ENCODE results near the gene INPP5F. TPM values are rescaled to one million over a fixed set of nuclear protein-coding genes. Genes with fewer than 3 reads are reported as not detected.

Gene INPP5F
- total RNA-seq, 1 experiment from 2014 or later, result 9.3 TPM

DNA sequence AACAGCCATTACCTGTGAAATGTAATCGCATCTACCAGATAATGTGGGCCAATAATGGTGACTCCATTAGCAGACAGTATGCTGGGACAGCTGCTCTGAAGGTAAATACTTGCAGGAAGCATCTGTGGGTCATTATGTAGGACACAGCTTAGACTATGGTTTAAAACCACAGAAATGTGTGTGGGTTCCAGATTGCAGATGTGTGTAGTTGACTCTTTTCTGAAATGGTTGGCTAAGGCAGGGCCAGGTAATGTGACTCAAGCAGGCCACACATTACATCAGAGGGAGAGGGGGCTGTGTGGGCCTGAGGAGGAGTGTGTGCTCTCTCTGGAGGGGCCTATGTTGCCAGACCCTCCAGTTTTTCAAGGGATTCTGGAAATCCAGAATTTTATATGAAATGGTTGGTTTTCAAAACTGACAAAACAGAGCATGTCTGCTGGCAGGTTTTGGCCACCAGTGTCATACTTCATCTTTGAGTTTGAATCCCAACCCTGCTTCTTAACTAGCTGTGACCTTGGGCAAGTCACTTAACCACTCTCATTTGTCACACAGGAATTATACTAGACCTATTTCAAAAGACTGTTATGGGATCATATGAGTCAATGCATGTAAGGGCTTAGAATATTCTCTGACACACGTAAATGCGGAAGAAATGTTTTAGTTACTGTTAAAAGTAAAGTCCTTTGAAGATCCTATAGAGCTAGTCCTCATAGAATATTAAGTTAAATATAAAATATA lies 82.3 kb downstream of the INPP5F start:
- DNase-seq (ENCODE audit: extremely low read depth, low read depth), result no peak

GRCh38 chr10:119811122-119811521 lies 85.3 kb downstream of the INPP5F start:
- DNase-seq (ENCODE audit: extremely low read depth, low read depth), result no peak

DNA sequence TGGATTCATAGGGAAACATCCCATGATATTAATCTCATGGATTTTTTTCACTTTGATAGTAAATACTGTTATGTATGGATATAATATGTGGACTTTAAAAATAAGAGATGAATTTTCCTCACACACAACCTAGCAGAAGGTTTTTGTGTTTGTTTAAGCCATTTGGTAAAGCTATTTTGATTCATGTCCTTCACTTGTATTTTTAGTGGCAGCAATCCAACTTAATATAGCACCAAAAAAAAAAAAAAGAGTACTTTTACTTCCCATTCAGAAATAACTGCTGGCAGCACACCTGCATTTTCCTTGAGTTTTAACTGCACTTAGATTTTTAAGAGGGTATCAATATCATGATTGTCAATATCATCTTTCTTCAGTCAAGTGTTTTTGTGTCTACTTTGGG lies 86.8 kb downstream of the INPP5F start:
- no peak for DNase-seq (ENCODE audit: extremely low read depth, low read depth)

DNA sequence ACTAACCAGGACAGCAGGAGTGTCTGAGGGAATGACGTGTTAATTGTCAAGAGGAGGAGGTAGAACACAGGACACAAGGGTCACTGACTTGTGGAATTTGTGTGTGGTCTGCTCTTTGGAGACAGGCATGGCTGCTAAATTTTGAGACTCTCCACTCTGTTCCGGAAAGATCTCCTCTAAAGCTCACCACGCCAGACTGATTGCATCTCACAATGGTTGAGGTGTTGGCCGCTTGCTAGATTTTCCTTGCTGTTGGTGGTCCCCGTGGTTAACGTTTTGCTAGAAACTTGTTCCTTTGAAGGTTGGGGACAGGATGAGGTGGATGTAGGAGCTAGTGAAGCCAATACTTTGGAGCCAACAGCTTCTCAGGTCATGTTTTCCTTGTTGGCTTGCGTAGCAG lies 89.8 kb downstream of the INPP5F start:
- no peak for DNase-seq (ENCODE audit: extremely low read depth, low read depth)

- DNase-seq (ENCODE audit: extremely low read depth, low read depth), result no peak
Observed at GRCh38 chr10:119817991-119818888, 92.4 kb downstream of the INPP5F start.

GRCh38 chr10:119818889-119819270 lies 93.0 kb downstream of the INPP5F start:
- DNase-seq (ENCODE audit: extremely low read depth, low read depth), result no peak

DNA sequence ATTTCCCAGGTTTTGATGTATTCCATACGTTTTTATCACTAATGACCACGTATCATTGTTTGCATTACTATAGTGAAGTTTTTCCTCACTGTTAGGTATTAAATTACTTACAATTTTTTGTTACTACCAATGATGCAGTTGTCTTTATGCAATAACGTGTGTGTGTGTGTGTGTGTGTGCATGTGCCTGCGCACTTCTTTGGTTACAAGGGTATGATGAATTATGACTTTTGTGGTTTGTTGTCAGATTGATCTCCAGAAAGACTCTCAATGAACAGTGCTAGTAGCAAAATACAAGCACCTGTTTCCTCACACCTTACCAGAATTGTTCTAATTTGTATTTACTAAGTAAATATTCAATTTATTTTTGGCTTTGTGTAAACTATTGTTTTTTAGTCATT lies 95.3 kb downstream of the INPP5F start:
- DNase-seq (ENCODE audit: extremely low read depth, low read depth), result no peak

- no peak for DNase-seq (ENCODE audit: extremely low read depth, low read depth)
Observed at GRCh38 chr10:119824299-119824698, 98.4 kb downstream of the INPP5F start.

- DNase-seq (ENCODE audit: extremely low read depth, low read depth), result no peak
Observed at GRCh38 chr10:119826771-119827170, 100.9 kb downstream of the INPP5F start.

DNA sequence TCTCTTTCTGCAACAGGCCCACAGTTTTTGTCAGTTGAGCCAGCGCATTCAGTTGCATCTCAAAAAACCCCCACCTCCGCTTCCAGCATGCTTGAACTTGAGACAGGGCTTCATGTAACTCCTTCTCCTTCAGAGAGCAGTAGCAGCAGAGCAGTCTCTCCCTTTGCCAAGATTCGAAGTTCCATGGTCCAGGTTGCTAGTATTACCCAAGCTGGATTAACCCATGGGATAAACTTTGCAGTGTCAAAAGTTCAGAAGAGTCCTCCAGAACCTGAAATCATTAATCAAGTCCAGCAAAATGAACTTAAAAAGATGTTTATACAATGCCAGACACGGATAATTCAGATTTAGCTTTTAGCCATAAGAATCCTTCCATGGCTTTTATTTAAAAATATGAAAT lies 101.6 kb downstream of the INPP5F start:
- no peak for DNase-seq (ENCODE audit: extremely low read depth, low read depth)

DNA sequence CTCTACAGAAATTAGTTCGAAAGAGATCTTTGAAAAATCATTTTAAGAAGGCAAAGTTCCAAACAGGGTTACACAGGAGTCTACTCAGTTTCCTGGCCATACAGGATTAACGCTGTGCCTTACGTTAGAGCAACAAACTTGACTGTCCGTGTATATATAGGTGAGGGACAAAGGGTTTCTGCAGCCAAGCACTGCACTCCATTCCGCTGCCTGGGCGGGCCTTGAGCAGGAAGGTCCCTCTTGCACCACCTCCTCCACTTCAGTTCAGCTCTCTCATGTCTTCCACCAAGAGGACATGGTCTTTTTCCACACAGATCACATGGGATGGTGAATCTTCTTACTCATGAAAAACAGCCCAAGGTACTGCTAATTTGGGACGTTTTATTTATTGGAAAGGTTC lies 103.6 kb downstream of the INPP5F start:
- DNase-seq (ENCODE audit: extremely low read depth, low read depth), result no peak

DNA sequence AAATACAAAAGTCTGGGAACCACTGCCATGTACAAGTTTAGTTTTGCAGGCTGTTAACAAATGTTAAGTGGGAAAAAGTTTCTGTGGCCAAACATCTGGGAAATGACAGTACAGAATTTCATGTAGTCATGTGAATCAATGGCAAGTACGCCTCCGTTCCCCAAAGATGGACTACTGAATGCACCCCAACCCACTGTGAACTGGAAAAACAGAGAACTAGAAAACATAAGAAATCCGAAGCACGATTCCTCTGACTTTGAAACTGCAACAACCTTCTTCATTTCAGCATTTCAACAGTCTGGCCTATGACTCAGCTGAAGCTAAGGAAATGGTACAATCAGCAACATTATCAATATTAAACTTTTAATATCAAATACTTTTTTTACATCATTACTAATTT lies 105.0 kb downstream of the INPP5F start:
- DNase-seq (ENCODE audit: extremely low read depth, low read depth), result no peak

DNA sequence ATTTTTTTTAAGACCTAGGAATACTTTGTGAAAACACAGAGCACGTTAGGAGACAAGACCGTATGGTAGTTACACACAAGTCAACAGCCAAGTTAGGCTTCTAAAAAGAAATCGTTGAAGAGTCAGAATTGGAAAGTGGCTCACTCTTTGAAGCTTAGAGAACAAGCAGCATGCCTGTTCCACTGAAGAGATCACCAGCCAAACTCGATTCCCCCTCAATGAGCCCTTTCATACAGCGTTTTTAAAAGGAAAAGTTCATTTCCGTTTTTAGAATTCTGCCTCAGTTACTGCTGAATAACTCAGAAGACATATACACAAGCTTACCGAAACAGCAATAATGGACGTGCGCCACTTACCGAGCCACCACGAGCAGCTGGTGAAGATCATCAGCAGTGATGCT lies 105.8 kb downstream of the INPP5F start:
- DNase-seq (ENCODE audit: extremely low read depth, low read depth), result no peak

DNA sequence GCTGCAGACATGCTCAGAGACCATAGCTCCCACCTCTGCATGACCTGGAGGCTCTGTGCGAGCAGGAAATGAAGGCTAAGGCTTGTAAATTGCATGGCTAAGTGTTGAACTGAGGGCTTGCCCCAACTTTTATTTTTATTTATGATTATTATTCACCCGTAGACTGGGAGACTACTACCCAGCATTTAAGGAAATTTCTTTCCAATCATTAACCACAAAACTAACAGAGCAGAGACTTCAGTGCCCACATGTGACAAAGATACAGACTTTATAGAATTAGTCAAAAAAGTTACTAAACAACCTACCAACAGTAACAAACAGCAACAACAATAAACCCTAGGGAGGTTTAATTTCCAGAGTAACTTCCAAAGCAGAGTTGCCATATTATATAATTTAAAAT lies 107.1 kb downstream of the INPP5F start:
- no peak for DNase-seq (ENCODE audit: extremely low read depth, low read depth)

GRCh38 chr10:119834188-119834587 lies 108.3 kb downstream of the INPP5F start:
- DNase-seq (ENCODE audit: extremely low read depth, low read depth), result no peak

DNA sequence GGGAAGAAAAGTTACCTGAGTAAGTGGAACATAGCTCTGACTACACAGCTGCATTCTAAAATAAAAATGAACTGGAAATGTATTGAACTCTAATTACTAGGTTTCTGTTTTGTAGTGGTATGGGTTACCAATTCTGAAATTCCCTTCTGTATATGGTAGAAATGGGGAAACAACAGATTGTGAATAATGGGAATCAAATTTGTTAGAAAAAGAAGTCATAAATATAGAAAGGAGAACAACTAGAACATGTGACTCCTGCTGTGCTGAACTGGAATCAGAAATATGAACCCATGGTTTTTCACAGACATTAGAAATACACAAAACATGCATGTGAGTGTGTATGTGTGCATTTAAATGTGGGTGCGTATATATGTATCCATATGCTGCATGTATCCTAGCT lies 119.8 kb downstream of the INPP5F start:
- DNase-seq (ENCODE audit: extremely low read depth, low read depth), result no peak

DNA sequence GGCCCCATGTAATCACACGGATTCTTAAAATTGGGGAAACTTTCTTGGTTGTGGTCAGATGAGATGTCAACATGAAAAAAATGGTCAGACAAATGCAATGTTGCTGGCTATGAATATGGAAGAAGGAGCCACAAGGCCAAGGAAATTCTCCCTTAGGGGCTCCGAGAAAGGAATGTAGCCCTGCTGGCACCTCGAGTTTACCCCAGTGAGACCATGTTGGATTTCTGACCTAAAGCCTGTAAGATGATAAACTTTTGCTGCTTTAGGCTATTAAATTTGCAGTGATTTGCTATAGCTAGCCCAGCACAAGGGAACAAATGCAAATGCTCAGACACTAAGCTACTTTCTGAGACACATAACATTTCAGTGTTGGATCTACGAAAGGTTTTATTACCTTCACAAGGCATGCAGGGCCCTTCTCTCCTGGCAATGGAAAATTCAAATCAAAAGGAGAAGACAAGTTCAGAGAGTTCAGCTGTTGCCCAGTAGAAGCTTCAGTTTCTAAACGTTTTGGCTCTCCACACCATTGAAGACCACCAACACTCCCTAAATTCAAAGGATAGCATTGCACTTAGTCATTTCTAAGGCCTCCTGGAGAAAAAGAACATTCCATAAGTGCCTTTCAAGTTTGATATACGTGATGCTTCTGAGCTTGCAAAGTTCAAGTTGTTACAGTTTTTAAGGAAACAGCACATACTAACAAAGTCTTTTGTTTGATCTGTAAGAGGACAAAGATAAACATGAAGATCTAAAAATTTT lies 123.4 kb downstream of the INPP5F start:
- no peak for DNase-seq (ENCODE audit: extremely low read depth, low read depth)

DNA sequence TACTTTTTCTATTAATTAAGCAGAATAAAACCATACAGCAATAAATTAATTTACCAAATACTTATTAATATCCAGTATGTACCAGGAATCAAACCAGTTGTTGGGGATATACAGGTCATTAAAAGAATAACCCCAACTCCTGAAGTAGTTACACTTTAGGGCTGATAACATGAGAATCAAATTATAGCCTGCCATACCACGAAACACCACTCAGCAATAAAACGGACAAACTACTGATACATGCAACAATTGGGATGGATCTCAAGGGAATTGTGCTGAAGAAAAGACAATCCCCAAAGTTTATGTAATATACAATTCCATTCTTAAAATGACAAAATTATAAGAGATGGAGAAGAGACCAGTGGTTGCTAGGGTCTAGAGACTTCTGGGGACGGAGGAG lies 124.1 kb downstream of the INPP5F start:
- DNase-seq (ENCODE audit: extremely low read depth, low read depth), result no peak

- DNase-seq (ENCODE audit: extremely low read depth, low read depth), result no peak
Observed at GRCh38 chr10:119852277-119852676, 126.4 kb downstream of the INPP5F start.

- no peak for DNase-seq (ENCODE audit: extremely low read depth, low read depth)
Observed at GRCh38 chr10:119852822-119853221, 127.0 kb downstream of the INPP5F start.

DNA sequence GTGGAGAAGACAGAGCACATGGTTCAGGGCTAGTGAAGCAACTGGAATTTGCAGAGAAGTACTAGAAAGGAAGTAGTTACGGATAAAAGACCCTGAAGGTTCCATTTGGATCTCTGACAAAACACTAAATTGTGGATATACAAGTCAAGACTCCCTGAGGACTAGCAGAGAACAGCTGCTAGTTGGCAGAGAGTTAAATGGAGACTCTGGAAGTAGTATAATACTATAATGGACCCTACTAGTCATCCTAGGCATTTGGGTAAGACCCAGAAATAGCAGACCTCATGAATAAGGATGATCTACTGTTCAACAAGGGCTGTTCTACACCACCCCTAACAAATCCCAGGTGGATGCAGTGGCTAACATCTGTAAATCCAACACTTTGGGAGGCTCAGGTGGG lies 127.7 kb downstream of the INPP5F start:
- no peak for DNase-seq (ENCODE audit: extremely low read depth, low read depth)
